SK-N-SH (cell line): ENCODE measurements around the gene LTA4H. TPM values are rescaled to one million over a fixed set of nuclear protein-coding genes. Genes with fewer than 3 reads are reported as not detected.

Experiments used
- CTCF ChIA-PET: fragments of 300-600, 350-600 bp; formaldehyde crosslinking; extraction: SDS; loops from one replicate; lab custom pipeline; 2021; lab: Yijun Ruan, JAX
- POLR2A ChIA-PET: fragments of 350-600 bp; sonication (Branson Sonifier 250); formaldehyde crosslinking; extraction: SDS; loops from one replicate; lab custom pipeline; 2020; ENCODE audit warnings: antibody characterized with exemption, inconsistent platforms; lab: Yijun Ruan, JAX
- DNase-seq: peaks from one replicate; pipeline ENCODE4 v3.0.0; 2012
- H2AFZ ChIP-seq: fragments of 200-600 bp; sonication (generic); 2 replicates; pipeline ENCODE4 v1.8.1; 2016; ENCODE audit warnings: antibody characterized with exemption, mild to moderate bottlenecking, low read depth
- H3F3A ChIP-seq: fragments of 200-600 bp; sonication (generic); replicated peaks from 2 replicates; pipeline ENCODE3; 2016; ENCODE audit warnings: antibody characterized with exemption, mild to moderate bottlenecking; ENCODE audit not compliant: insufficient read depth
- H3K27ac ChIP-seq, 2 experiments: fragments of 200-500 bp in 1 of 2; fragments of 200-600 bp in 1 of 2; sonication (Bioruptor generic) in 1 of 2; sonication (generic), shearing (Covaris generic) in 1 of 2; 2 replicates each; pipeline versions ENCODE4 v1.5.1 to v1.6.1; 2014 to 2016; ENCODE audit warnings: low read depth in 2 of 2, inconsistent platforms in 1 of 2, low read length in 1 of 2, mild to moderate bottlenecking in 1 of 2, mixed read lengths in 1 of 2
- H3K27me3 ChIP-seq: fragments of 200-600 bp; sonication (generic), shearing (Covaris generic); 2 replicates; pipeline ENCODE4 v1.6.1; 2016; ENCODE audit warnings: mixed run types; ENCODE audit not compliant: insufficient read depth
- H3K36me3 ChIP-seq, 2 experiments: fragments of 200-500 bp in 1 of 2; fragments of 200-600 bp in 1 of 2; sonication (Bioruptor generic) in 1 of 2; sonication (generic) in 1 of 2; replicated peaks in 1 of 2; 2 replicates each; pipeline versions ENCODE3 to v1.5.1; 2014 to 2016; ENCODE audit warnings: low read length in 1 of 2, mild to moderate bottlenecking in 1 of 2; ENCODE audit not compliant: insufficient read depth in 2 of 2, control insufficient read depth in 1 of 2
- H3K4me1 ChIP-seq, 2 experiments: fragments of 200-500 bp in 1 of 2; fragments of 200-600 bp in 1 of 2; sonication (Bioruptor generic) in 1 of 2; sonication (generic), shearing (Covaris generic) in 1 of 2; 2 replicates each; pipeline versions ENCODE4 v1.5.1 to v1.6.1; 2014 to 2016; ENCODE audit warnings: low read depth in 1 of 2, low read length in 1 of 2, mixed run types in 1 of 2; ENCODE audit not compliant: insufficient read depth in 2 of 2, control insufficient read depth in 1 of 2
- H3K4me2 ChIP-seq: fragments of 200-600 bp; sonication (generic), shearing (Covaris generic); 2 replicates; pipeline ENCODE4 v1.6.1; 2017; ENCODE audit warnings: mixed run types
- H3K4me3 ChIP-seq, 2 experiments: fragments of 200-500 bp in 1 of 2; fragments of 200-600 bp in 1 of 2; sonication (Bioruptor generic) in 1 of 2; sonication (generic), shearing (Covaris generic) in 1 of 2; 2 replicates each; pipeline versions ENCODE4 v1.5.1 to v1.8.1; 2014 to 2016; ENCODE audit warnings: low read depth in 2 of 2, inconsistent platforms in 1 of 2, low read length in 1 of 2, mild to moderate bottlenecking in 1 of 2, mixed read lengths in 1 of 2, moderate library complexity in 1 of 2
- H3K79me2 ChIP-seq: fragments of 200-600 bp; sonication (generic); 2 replicates; pipeline ENCODE4 v1.8.1; 2017; ENCODE audit warnings: mild to moderate bottlenecking; ENCODE audit not compliant: insufficient read depth
- H3K9ac ChIP-seq: fragments of 200-600 bp; sonication (generic); 2 replicates; pipeline ENCODE4 v1.6.1; 2017; ENCODE audit warnings: mixed run types
- H3K9me2 ChIP-seq: fragments of 200-600 bp; sonication (generic); 2 replicates; pipeline ENCODE4 v1.6.1; 2017; ENCODE audit warnings: mixed run types
- H3K9me3 ChIP-seq: fragments of 200-600 bp; sonication (generic); 2 replicates; pipeline ENCODE4 v1.6.1; 2017; ENCODE audit warnings: mixed run types, mild to moderate bottlenecking, moderate library complexity
- H4K20me1 ChIP-seq: fragments of 200-600 bp; sonication (generic); 2 replicates; pipeline ENCODE4 v1.6.1; 2017; ENCODE audit warnings: mild to moderate bottlenecking, mixed run types; ENCODE audit not compliant: insufficient read depth
- CHD2 ChIP-seq: fragments of 150-350 bp; IDR thresholded peaks from 2 replicates; pipeline ENCODE4 v1.6.1; 2018; ENCODE audit warnings: low read length; ENCODE audit not compliant: partially characterized antibody
- EP300 ChIP-seq, 2 experiments: IDR thresholded peaks; 2 replicates each; pipeline versions ENCODE4 v1.4.0 to v1.6.1; 2012; ENCODE audit warnings: borderline replicate concordance in 1 of 2, low read depth in 1 of 2, low read length in 1 of 2
- EZH2phosphoT487 ChIP-seq: fragments of 200-600 bp; sonication (generic); IDR thresholded peaks from 2 replicates; pipeline ENCODE4 v1.6.1; 2017; ENCODE audit warnings: low read depth, mixed run types, mild to moderate bottlenecking, antibody characterized with exemption, moderate library complexity, borderline replicate concordance
- FOXJ3 ChIP-seq: sonication (generic); formaldehyde crosslinking; IDR thresholded peaks from 2 replicates; pipeline ENCODE4 v1.5.1; 2020; ENCODE audit warnings: mild to moderate bottlenecking, missing genetic modification reagents
- JUND ChIP-seq: IDR thresholded peaks from 2 replicates; pipeline ENCODE4 v1.4.0; 2012
- MXI1 ChIP-seq: IDR thresholded peaks from 2 replicates; pipeline ENCODE4 v1.6.1; 2012; ENCODE audit warnings: mild to moderate bottlenecking, low read depth, low read length, improper control_type of control experiment
- NFIC ChIP-seq: IDR thresholded peaks from 2 replicates; pipeline ENCODE4 v1.4.0; 2012; ENCODE audit warnings: borderline replicate concordance
- NRF1 ChIP-seq: IDR thresholded peaks from 2 replicates; pipeline ENCODE4 v1.6.1; 2012; ENCODE audit warnings: low read depth, mild to moderate bottlenecking, low read length
- POLR2AphosphoS5 ChIP-seq: IDR thresholded peaks from 2 replicates; pipeline ENCODE4 v1.6.1; 2012; ENCODE audit warnings: low read depth, low read length
- RCOR1 ChIP-seq: fragments of 150-350 bp; IDR thresholded peaks from 2 replicates; pipeline ENCODE4 v1.6.1; 2017; ENCODE audit warnings: antibody characterized with exemption, low read length
- SMC3 ChIP-seq: IDR thresholded peaks from 2 replicates; pipeline ENCODE4 v1.6.1; 2012; ENCODE audit warnings: low read depth, low read length, improper control_type of control experiment
- TAF1 ChIP-seq: IDR thresholded peaks from 2 replicates; pipeline ENCODE4 v1.6.1; 2012; ENCODE audit warnings: low read depth, mild to moderate bottlenecking, low read length, moderate library complexity, borderline replicate concordance
- TEAD4 ChIP-seq: IDR thresholded peaks from 2 replicates; pipeline ENCODE4 v1.4.0; 2012; ENCODE audit warnings: mild to moderate bottlenecking, borderline replicate concordance; ENCODE audit not compliant: insufficient read depth
- YY1 ChIP-seq: IDR thresholded peaks from 2 replicates; pipeline ENCODE4 v1.4.0; 2012; ENCODE audit warnings: low read depth, mild to moderate bottlenecking
- WGBS: methylation state at CpG from one replicate; pipeline ENCODE4 v1.1.6; 2017; ENCODE audit warnings: low lambda C conversion rate; 5-methylcytosine and 5-hydroxymethylcytosine counted together
- polyA plus RNA-seq, 3 experiments: library from polyadenylated mRNA; depleted of rRNA; stranded (reverse); fragments of >200 nt; gene quantifications; 2 replicates each; pipeline ENCODE4 v1.2.3, GENCODE V29; 2012
- TF ChIP-seq, protein P1 (sequence below): fragments of 150-350 bp; IDR thresholded peaks from 2 replicates; pipeline ENCODE4 v1.6.1; 2016; ENCODE audit warnings: mild to moderate bottlenecking, low read depth, low read length
- TF ChIP-seq, protein P2 (sequence below): fragments of 150-350 bp; IDR thresholded peaks from 2 replicates; pipeline ENCODE4 v1.6.1; 2017; ENCODE audit warnings: antibody characterized with exemption, low read length, low read depth, borderline replicate concordance
- TF ChIP-seq, protein P3 (sequence below): IDR thresholded peaks from 2 replicates; pipeline ENCODE4 v1.4.0; 2012; ENCODE audit warnings: low read depth, borderline replicate concordance

The LTA4H gene
- polyA plus RNA-seq, 1 of the 3 experiments (the other 2 are of a cell fraction): 55.9 TPM

DNA sequence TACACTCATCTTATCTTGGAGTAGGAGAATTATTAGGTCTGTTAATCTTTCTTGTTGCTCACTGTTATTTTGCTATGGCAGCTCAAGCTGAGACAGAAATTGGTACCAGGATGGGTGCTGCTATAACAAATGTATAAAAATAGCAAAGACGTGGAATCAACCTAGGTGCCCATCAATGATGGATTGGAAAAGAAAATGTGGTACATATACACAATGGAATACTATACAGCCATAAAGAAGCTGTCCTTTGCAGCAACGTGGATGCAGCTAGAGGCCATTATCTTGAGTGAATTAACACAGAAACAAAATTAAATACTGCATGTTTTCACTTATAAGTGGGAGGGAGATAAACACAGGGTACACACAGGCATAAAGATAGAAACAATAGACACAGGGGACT lies 14.8 kb upstream of the LTA4H start:
- Histone ChIP-seq H3K4me2 (no peak overlapping the region), H4K20me1 (no peaks in the 10 kb centered on the region), H3K79me2 (no peaks in the 10 kb centered on the region), H2AFZ (no peak overlapping the region)
- POLR2A ChIA-PET: no interaction called here
- TF ChIP-seq TEAD4 (no peak), TAF1 (no peak), MXI1 (no peak), SMC3 (no peak), NFIC (no peak), YY1 (no peak), EP300 (IDR thresholded peaks at IDR 0.05; ENCODE audit: borderline replicate concordance in 1 of 2, low read depth in 1 of 2, low read length in 1 of 2) (no peak), NRF1 (no peak), EZH2phosphoT487 (no peak), JUND (no peak), CHD2 (no peak), FOXJ3 (CRISPR knock-in tag) (no peak), RCOR1 (no peak), POLR2AphosphoS5 (no peak)
- TF ChIP-seq, protein P1, sequence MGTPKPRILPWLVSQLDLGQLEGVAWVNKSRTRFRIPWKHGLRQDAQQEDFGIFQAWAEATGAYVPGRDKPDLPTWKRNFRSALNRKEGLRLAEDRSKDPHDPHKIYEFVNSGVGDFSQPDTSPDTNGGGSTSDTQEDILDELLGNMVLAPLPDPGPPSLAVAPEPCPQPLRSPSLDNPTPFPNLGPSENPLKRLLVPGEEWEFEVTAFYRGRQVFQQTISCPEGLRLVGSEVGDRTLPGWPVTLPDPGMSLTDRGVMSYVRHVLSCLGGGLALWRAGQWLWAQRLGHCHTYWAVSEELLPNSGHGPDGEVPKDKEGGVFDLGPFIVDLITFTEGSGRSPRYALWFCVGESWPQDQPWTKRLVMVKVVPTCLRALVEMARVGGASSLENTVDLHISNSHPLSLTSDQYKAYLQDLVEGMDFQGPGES: no peak
- TF ChIP-seq, protein P2, sequence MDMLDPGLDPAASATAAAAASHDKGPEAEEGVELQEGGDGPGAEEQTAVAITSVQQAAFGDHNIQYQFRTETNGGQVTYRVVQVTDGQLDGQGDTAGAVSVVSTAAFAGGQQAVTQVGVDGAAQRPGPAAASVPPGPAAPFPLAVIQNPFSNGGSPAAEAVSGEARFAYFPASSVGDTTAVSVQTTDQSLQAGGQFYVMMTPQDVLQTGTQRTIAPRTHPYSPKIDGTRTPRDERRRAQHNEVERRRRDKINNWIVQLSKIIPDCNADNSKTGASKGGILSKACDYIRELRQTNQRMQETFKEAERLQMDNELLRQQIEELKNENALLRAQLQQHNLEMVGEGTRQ: no peak
- TF ChIP-seq, protein P3, sequence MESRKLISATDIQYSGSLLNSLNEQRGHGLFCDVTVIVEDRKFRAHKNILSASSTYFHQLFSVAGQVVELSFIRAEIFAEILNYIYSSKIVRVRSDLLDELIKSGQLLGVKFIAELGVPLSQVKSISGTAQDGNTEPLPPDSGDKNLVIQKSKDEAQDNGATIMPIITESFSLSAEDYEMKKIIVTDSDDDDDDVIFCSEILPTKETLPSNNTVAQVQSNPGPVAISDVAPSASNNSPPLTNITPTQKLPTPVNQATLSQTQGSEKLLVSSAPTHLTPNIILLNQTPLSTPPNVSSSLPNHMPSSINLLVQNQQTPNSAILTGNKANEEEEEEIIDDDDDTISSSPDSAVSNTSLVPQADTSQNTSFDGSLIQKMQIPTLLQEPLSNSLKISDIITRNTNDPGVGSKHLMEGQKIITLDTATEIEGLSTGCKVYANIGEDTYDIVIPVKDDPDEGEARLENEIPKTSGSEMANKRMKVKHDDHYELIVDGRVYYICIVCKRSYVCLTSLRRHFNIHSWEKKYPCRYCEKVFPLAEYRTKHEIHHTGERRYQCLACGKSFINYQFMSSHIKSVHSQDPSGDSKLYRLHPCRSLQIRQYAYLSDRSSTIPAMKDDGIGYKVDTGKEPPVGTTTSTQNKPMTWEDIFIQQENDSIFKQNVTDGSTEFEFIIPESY: no peak
- TF ChIP-seq, all 33 proteins: peak for 0
- no peak overlapping the region for H3K4me3 ChIP-seq
- no peak overlapping the region for H3K9ac ChIP-seq
- H3K9me3 ChIP-seq: no peaks in the 10 kb centered on the region
- H3K36me3 ChIP-seq: no peaks in the 10 kb centered on the region
- DNase-seq: no peak
- no peaks in the 10 kb centered on the region for H3K27me3 ChIP-seq
- peaks cover 0 to 10% of the 10 kb centered on the region in 2 experiments; a peak in 1 of 4 replicates for H3K4me1 ChIP-seq
- CTCF ChIA-PET: interaction anchor here (0.8 kb wide), 1 partner anchor 11 kb away, joined by 3 read pairs; no protein-coding TSS in a partner anchor
- no peaks in the 10 kb centered on the region for H3K9me2 ChIP-seq
- no peak overlapping the region for H3K27ac ChIP-seq
- peaks cover 13% of the 10 kb centered on the region for H3F3A ChIP-seq
- WGBS: 5% methylated on average over 2 of the region's 2 CpGs
